GM10847 (cell line): Measurements from ENCODE around the gene TRAPPC1.

Source experiments
- POLR2A ChIP-seq: IDR thresholded peaks from 2 replicates; pipeline ENCODE4 v1.6.1; 2011; ENCODE audit not compliant: insufficient read length; ENCODE audit errors: extremely low read depth

TRAPPC1 gene

GRCh38 chr17:7893187-7893880 lies 38.4 kb downstream of the TRAPPC1 start:
- no peak for TF ChIP-seq POLR2A

DNA sequence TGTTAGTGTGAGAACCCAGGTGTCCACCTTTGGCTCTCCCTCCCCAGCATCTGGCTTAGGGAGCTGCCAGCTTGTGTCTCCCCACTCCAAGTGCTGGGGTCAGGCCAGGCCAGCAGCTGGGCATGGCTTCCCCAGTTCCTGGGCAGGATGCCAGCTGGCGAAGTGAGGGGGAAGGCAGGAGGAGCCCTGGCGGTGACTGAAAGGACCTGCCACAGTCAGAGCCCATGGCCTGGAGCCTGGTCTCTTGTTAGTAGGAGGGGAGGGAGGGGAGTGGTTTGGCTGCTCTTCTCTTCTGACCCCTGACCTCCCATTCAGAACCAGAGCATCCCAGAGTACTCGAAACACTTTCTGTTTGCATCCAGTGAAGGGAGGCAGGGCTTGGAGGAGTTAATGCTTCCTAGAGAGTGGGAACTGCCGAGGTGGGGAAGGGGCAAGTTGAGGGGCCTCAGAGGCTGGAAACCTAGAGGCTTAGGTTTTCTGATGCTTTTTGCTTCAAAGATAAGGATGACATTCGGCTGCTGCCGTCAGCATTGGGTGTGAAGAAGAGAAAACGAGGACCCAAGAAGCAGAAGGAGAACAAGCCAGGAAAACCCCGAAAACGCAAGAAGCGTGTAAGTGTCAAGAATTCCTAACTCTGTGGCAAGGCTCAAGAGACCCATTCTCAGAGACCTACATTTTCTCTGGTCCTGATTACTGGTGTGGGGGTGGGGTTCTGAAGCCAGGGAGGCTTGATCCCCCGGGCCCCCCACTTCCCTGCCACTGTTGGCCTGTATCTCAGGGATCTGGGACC lies 42.4 kb downstream of the TRAPPC1 start:
- TF ChIP-seq POLR2A, result no peak

- no peak for TF ChIP-seq POLR2A
Measured at GRCh38 chr17:7888184-7888920, 43.4 kb downstream of the TRAPPC1 start, which contains the start of gene CHD3. Gene CHD3 (plus strand): TSS chr17:7888789. CDS start chr17:7889001, 212 bp downstream.

- TF ChIP-seq POLR2A, result no peak
Measured at GRCh38 chr17:7887482-7888183, 44.1 kb downstream of the TRAPPC1 start.

DNA sequence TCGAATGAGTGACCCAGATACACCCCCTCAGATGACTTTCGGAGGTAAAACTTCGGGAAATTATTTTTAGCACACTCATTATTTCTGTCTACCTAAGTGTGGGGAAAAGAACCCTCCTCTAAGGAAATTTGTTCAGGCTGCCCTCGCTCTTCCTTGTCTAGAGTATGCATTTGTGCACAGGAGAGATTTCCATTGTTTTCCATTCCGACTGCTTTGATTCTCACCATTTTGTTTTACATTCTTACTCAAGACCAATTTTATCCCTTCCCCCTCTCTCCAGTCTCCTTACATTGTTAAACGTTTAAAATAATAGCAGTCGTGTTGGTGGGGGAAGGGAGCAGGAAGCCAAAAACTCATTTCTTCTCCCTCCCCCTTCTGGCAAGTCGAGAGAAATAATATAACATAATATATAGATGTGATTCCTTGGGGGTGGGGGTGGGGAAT lies 44.7 kb downstream of the TRAPPC1 start:
- TF ChIP-seq POLR2A, result no peak

GRCh38 chr17:7886227-7887037 lies 45.3 kb downstream of the TRAPPC1 start:
- no peak for TF ChIP-seq POLR2A

GRCh38 chr17:7885367-7886226 lies 46.1 kb downstream of the TRAPPC1 start:
- peak; percentile 29 for TF ChIP-seq POLR2A

DNA sequence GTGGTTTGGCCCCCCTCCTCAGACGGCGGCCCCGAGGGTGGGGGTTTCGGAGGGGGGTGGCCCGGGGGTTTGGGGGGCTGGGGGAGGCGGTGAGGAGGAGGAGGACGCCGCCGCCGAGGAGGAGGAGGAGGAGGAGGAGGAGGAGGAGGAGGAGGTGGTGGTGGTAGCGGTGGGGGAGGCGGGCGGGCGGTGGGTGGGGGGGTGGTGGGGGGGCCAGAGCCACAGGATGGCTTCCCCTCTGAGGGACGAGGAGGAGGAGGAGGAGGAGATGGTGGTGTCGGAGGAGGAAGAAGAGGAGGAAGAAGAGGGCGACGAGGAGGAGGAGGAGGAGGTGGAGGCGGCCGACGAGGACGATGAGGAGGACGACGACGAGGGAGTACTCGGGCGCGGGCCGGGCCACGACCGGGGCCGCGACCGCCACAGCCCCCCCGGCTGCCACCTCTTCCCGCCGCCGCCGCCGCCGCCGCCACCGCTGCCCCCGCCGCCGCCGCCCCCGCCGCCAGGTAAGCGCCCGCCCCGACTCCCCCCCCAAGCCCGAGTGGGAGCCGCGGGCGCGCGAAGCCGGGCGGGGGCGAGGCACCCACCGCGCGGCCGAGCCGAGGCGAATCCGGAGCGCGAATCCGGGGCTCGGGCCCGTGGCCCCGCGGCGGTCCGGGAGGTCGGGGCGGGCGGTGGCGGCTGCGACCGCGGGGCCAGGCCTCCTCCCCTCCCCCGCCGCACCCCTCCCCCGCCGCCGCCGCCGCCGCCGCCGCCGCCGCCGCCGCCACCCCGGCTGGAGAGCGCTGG lies 47.0 kb downstream of the TRAPPC1 start:
- no peak for TF ChIP-seq POLR2A

DNA sequence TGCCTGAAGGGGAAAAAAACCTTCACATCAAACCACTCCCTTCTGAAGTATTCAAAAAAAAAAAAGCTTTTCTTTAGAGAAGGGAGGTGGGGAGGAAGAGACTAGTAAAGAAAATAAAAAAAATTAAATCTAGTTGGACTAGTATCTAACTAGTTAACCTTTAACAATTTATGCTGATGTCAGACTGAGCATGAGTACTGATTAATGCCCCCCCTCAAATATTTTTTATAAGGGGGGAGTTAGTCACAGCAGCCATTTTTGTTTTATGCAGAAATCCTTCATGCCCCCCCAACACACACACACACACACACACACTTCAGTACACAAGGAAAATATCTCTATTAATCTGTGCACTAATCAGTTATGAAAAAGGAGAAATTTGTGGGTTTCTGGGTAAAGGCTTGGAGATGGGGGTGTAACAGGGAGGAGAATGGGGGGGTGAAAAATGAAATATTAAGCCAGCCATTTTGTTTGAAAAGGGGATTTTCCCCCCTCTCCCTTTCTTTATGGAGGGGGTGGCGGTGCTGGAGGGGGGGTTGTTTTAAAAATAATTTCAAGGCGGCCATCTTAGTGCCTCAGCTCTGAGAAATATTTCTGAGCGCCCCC lies 47.9 kb downstream of the TRAPPC1 start:
- no peak for TF ChIP-seq POLR2A

DNA sequence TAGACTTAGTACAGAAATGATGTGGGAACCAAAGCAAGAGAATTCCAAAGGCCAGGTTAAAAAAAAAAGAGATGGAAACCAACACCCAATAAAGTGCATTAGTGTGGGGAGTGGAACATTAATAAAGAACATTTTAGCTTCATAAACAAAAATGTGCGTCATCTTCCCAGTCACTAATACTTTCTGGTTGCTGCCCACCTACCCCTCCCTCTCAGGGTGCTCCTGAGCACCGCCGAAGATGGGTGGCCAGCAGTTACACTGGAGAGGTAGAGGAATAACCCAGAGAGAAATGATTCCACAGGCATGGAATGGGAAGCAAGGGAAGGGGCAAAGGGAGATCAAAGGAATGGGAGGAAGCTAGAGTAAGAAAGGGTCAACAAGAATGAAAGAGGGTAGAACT lies 49.1 kb downstream of the TRAPPC1 start:
- no peak for TF ChIP-seq POLR2A

GRCh38 chr17:7882068-7882467 lies 49.7 kb downstream of the TRAPPC1 start:
- TF ChIP-seq POLR2A, result no peak
